Left renal pelvis (tissue), 4 donors: ENCODE measurements around the gene PPP1R3G. TPM values are rescaled to one million over a fixed set of nuclear protein-coding genes. Genes with fewer than 3 reads are reported as not detected.
"Not testable (repeated sequence)": the region's sequence is repeated elsewhere in the genome, so short reads cannot be mapped to it uniquely, and the experiment has no call there.

ENCODE experiments used
- DNase-seq, 4 donors: peaks; one replicate each; pipeline ENCODE4 v3.0.0-alpha.2; 2013; ENCODE audit warnings: low read depth in 4 of 4, low spot score in 3 of 4
- polyA plus RNA-seq, 4 donors: library from polyadenylated mRNA; unstranded; fragments of 120-200 nt; gene quantifications; one replicate each; pipeline ENCODE4 v1.2.1, GENCODE V29; 2013; ENCODE audit not compliant: insufficient read length in 4 of 4

The PPP1R3G gene
- polyA plus RNA-seq, result 1 to 10 TPM; 2.0 to 2.4 (median 2.3) TPM

DNA sequence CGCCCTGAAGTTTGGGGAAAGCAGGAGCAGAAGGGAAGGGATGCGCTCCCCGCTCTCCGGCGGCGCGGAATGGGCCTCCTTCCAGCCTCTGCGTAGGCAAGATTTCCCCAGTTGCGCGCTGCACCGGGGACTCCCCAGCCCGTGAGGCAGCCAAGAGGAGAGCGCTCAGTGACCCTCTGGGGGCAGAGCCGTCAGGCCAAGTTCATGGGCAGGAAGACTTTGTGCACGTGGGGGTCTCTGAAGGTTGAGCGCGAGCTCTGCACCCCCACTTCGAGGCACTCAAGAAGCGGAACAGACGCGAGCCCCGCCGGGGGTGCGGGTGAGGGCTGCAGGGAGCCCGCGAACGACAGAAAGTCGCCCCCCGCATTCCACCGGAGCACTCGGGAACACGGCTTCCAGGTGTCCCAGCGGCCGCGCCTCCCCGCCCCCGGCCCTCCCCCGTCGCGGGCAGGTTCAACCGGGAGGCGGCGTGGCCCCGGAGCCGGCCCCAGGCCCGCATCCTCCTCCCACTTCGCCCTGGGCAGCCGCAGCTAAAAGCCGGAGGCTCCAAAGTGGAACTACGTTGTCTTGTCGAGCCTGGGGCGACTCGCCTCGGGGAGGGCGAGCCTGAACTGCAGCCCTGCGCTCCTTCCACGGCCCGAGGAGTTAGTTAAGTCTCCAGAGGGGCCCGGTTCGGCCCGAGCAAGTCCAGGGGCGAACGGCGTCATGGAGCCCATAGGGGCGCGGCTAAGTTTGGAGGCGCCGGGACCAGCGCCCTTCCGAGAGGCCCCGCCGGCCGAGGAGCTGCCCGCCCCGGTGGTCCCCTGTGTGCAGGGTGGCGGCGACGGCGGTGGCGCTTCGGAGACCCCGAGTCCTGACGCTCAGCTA lies at the start of gene PPP1R3G:
Gene PPP1R3G, plus strand, starts transcription at position 561 of the 867 bp plus-strand sequence. Its CDS starts 145 bp downstream, at position 706.
- no peak for DNase-seq

GRCh38 chr6:5036269-5036668 lies 48.9 kb upstream of the PPP1R3G start:
- no peak for DNase-seq

DNA sequence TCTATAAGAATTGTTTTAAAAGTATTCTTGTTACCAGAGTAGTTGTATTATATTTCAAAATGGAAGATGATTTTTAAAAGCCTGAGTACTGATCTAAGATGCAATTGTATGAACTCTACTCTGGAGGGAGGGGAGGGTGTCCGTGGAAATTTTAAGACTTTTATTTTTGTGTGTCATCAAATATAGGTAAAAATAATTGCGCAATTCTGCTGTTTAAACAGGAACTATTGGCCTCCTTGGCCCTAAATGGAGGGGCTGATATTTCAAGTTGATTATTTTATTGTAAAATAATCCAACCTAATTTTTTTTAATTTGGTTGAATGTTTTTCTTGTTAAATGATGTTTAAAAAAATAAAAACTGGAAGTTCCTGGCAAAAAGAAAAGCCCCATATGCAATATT lies 43.2 kb upstream of the PPP1R3G start:
- no peak for DNase-seq

DNA sequence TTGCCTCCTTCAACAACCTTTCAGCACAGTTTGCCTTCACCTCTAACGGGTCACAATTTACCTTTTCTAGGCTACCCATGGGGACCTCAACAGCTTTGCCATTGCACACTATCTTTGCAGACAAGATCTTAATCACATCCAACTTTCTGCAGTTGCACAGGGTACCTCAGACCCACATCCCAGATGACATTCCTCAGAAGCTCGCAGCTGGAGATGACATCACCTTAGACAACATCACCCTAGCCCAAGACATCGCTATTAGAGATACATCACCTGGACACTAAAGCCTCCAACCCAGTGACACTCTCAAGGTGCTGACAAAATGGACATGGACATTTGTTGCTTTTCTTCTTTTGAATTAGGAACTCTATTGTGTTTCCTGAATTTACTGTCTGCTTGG lies 42.7 kb upstream of the PPP1R3G start:
- no peak for DNase-seq

- DNase-seq, result no peak
These were observed 40.3 kb upstream of the PPP1R3G start for GRCh38 chr6:5044866-5045265.

DNA sequence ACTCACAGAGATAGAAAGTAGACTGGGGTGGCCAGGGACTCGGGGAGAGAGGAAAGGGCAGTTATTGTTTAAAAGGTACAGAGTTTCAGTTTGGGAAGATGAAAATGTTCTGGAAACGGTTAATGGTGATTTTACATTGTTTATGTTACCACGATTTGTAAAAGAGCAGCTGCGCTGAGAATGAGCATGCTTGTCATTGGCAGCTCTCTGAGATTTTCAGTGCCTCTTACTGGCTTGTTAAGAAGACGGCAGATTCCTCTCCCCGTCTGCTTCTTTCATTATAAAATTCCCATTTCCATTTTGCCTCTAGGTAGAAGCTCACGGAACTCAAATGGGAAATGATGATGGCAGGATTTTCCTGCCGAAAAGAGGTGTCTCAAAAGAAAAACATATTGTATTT lies 39.7 kb upstream of the PPP1R3G start:
- DNase-seq, result no peak

- DNase-seq, result no peak
These were observed 38.7 kb upstream of the PPP1R3G start for GRCh38 chr6:5046430-5046829.

GRCh38 chr6:5050009-5050408 lies 35.1 kb upstream of the PPP1R3G start:
- DNase-seq, result no peak

DNA sequence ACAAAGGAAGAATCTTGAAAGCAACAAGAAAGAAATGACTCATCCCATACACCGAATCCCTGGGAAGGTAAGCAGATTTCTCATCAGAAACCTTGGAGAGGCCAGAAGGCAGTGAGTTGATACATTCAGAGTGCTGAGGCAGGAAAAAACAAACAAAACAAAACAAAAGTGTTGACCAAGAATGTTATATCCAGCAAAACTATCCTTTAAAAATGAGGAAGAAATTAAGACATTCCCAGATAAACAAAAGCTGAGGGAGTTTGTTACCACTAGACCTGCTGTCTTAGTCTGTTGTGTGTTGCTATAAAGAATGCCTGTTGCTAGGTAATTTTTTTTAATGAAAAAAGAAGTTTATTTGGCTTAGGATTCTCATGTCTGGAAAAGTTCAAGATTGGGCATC lies 33.7 kb upstream of the PPP1R3G start:
- no peak for DNase-seq

GRCh38 chr6:5053038-5053437 lies 32.1 kb upstream of the PPP1R3G start:
- DNase-seq, result no peak

DNA sequence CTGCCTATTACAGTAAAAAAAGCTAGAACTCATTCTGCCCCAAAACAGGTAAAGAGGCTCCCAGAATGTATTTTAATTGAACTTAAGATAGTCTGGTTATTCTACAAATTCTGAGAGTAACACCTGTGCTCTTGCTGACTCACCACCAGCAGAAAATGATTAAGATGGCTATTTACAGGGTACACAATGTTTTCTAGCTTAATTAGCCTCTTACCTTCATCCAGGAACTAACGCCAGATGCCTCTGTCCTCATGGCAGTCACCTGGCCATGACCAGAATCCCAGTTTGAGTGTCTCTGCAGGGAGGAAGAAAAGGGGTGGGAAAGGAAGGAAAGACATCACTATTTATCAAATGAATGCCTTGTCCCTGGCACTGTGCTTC lies 31.3 kb upstream of the PPP1R3G start:
- no peak for DNase-seq

DNA sequence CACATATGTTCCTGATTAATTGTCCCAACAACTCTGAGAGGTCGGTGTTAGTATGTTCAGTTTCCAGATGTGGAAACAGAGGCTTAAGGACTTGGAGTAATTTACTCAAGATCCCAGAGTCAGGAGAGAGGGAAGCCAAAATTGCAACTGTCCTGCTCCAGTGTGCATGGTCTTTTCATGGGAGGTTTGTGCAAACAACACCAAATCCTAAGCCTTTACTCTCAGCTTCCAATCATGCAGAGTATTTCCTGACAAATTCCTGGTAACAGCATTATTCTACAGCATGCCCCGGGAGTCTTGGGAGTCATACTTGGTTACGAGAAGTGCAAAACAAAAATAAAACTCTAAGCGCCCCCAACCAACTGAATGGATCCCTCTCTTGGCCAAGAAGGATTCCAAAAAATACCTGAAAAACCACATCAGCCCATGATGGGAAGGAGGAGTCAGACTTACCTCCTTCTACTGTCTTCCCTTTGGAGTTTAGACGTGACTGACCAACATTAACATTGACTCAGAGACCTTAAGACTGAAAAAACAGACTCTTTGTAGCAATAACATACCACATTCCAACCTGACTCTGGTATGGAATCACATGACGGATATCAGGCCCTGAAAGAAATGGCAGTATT lies 30.8 kb upstream of the PPP1R3G start:
- no peak for DNase-seq

DNA sequence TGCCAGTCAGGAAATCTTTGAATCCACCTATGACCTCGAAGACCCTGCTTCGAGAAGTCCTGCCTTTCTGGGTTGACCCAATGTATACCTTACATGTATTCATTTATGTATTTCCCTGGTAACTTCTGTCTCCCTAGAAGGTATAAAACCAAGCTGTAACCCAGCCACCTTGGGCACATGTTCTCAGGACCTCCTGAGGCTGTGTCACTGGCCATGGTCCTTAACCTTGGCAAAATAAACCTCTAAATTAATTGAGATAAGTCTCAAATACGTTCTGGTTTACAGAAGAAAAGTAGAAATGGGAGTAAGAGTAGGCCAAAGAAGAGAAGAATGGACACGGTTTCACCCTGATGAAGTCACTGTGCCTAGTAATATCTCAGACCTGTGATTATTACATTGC lies 30.0 kb upstream of the PPP1R3G start:
- DNase-seq, result no peak

DNA sequence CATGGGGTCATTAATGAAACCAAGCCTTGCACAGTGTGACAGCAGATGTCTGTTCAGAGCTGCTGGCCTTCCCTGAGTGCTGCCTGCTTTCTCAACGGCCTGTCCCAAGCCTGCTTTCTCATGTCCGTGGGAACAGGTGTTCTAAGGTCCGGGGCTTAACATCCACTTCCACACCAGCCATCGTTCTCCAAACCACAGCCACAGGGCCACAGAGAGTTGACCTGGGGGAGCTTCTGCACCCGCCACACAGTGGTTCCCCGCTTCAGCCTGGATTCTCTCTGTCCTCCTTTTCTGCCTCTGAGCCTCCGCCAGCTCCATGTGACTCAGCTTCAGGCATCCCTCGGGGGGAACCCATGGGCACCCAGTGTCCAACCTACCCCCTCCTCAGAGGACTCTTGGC lies 26.9 kb upstream of the PPP1R3G start:
- no peak for DNase-seq

GRCh38 chr6:5059036-5059896 lies 25.9 kb upstream of the PPP1R3G start:
- DNase-seq, result no peak

DNA sequence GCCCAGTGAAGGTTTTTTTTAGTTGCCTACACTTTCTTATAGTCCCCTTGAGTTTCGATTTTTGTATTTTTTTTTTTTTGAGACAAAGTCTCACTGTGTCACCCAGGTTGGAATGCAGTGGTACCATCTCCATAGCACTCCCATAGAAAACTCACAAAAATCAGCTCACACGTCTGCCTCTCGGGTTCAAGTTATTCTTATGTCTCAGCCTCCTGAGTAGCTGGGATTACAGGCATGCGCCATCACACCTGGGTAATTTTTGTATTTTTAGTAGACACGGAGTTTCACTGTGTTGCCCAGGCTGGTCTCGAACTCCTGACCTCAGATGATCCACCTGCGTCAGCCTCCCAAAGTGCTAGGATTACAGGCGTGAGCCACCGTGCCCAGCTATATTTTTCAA lies 24.7 kb upstream of the PPP1R3G start:
- not testable (repeated sequence) for DNase-seq

DNA sequence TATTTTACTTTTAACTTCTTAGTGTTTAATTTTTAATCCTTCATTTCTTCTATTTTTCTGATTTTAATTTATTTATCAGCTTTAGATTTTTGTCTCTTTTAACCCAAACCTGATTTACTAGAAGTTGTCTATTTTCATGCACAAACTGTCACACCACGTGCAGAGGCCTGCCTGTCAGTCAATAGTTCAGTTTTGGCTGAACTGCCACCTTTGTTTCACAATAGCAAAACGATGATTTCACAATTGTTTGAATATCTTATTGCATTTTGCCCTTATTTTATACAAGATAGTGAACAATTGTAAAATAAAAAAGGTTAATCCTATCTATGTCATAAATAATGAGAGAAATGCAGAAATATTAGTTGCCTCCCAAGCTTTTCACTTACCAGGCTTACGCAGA lies 24.0 kb upstream of the PPP1R3G start:
- DNase-seq, result no peak

- no peak for DNase-seq
These were observed 21.5 kb upstream of the PPP1R3G start for GRCh38 chr6:5063617-5064016.

DNA sequence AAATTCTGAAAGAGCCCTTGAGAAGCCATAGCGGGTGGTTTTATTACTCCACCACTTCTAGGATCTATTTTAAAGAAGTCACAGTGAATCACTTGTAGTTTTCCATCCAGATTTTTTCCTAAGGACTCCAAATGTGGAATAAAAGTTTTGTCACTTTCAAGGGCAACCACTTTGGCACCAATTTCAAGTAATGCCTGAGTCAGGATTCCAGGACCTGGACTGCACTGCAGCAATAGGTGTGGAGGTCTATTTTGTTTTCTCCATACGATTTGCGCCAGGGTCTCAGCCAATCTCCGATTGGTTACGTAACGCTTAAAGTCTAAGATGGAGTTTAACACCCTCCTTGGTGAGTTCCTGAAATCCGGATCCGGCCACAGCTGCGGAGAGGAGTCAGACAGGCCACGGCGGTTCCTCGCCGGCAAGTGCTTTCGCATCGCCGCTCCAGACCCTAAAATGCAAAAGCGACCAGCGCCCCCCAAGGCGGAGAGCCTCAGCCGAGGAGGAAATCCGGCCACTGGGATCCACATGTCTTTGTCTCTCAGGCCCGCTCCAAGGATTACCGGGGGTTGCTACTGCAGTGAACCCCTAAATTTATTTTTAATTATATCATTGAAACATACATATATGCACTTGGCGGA lies 18.6 kb upstream of the PPP1R3G start:
- DNase-seq, result no peak

- DNase-seq, result no peak
These were observed 17.8 kb upstream of the PPP1R3G start for GRCh38 chr6:5067305-5067704.
